ENCODE data around the gene C5orf15.
"Not testable (repeated sequence)": the region's sequence is repeated elsewhere in the genome, so short reads cannot be mapped to it uniquely, and the experiment has no call there.

Gene C5orf15

GRCh38 chr5:133993185-133993936 is 24.9 kb upstream of the C5orf15 start:
- peak; percentile 35 for DNase-seq

- peak; percentile 74 for DNase-seq
These were observed 24.2 kb upstream of the C5orf15 start for GRCh38 chr5:133992429-133993155.

- no peak for DNase-seq
These were observed 22.9 kb upstream of the C5orf15 start for GRCh38 chr5:133991171-133991910.

- peak; percentile 94 for DNase-seq
These were observed 22.0 kb upstream of the C5orf15 start for GRCh38 chr5:133990396-133990795.

- peak; percentile 34 for DNase-seq
These were observed 17.2 kb upstream of the C5orf15 start for GRCh38 chr5:133985540-133986180.

GRCh38 chr5:133983674-133984073 is 15.2 kb upstream of the C5orf15 start:
- no peak for DNase-seq

GRCh38 chr5:133981714-133982113 is 13.3 kb upstream of the C5orf15 start:
- DNase-seq: peak; percentile 47

GRCh38 chr5:133980652-133981051 is 12.2 kb upstream of the C5orf15 start:
- no peak for DNase-seq

- no peak for DNase-seq
These were observed 10.5 kb upstream of the C5orf15 start for GRCh38 chr5:133978943-133979342.

GRCh38 chr5:133977858-133978257 is 9.4 kb upstream of the C5orf15 start:
- DNase-seq: no peak

GRCh38 chr5:133977161-133977787 is 8.8 kb upstream of the C5orf15 start:
- peak; percentile 45 for DNase-seq

GRCh38 chr5:133975546-133975945 is 7.1 kb upstream of the C5orf15 start:
- DNase-seq: not testable (repeated sequence)

GRCh38 chr5:133974142-133974541 is 5.7 kb upstream of the C5orf15 start:
- no peak for DNase-seq

- DNase-seq: no peak
These were observed 2.0 kb upstream of the C5orf15 start for GRCh38 chr5:133970325-133970909.

- no peak for DNase-seq
These were observed 1.4 kb upstream of the C5orf15 start for GRCh38 chr5:133969654-133970324.

- peak; percentile 40 for DNase-seq
These were observed 674 bp downstream of the C5orf15 start for GRCh38 chr5:133967698-133968203.

GRCh38 chr5:133967124-133967523 is 1.3 kb downstream of the C5orf15 start:
- no peak for DNase-seq

GRCh38 chr5:133966090-133966489 is 2.3 kb downstream of the C5orf15 start:
- DNase-seq: no peak

- DNase-seq: no peak
These were observed 4.8 kb downstream of the C5orf15 start for GRCh38 chr5:133963493-133964128.

GRCh38 chr5:133962801-133963476 is 5.5 kb downstream of the C5orf15 start:
- DNase-seq: no peak

Data from NCI-H69 (cell line).